GM21576 (cell line): ENCODE results near the gene SNAI1.
"Not testable (repeated sequence)": the region's sequence is repeated elsewhere in the genome, so short reads cannot be mapped to it uniquely, and the experiment has no call there.

Experiments
- ATAC-seq: cut with Tn5 transposase; IDR thresholded peaks from one replicate; pipeline ENCODE4 v1.9.1; 2021; ENCODE audit warnings: mild to moderate bottlenecking, moderate library complexity; ENCODE audit not compliant: unreplicated experiment

Gene SNAI1

DNA sequence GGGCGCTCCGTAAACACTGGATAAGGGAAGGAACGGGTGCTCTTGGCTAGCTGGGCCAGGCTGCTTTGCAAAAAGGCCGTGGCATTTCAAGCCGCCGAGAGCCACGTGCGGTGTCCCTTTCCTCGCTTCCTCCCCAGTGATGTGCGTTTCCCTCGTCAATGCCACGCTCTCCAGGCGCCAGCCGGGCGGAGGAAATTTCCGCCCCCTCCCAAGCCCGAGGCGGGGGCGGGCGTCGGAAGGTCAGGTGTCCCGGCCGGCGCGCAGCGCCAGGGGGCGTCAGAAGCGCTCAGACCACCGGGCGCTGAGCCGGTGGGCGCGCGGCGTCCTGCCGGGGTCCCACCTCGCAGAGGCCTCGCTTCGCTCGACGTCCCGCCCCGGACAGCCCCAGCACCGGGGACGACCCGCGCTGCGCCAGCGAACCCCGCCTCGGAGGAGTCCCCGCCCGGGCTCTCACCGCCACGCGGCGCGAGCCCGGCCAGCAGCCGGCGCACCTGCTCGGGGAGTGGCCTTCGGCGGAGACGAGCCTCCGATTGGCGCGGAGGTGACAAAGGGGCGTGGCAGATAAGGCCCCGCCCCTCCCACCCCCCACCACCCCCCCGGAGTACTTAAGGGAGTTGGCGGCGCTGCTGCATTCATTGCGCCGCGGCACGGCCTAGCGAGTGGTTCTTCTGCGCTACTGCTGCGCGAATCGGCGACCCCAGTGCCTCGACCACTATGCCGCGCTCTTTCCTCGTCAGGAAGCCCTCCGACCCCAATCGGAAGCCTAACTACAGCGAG, at the start of gene SNAI1:
Gene SNAI1 (plus strand): TSS at position 635 of the 777 bp plus-strand sequence. CDS start 80 bp downstream, at position 715.
- peak; percentile 74 for ATAC-seq

DNA sequence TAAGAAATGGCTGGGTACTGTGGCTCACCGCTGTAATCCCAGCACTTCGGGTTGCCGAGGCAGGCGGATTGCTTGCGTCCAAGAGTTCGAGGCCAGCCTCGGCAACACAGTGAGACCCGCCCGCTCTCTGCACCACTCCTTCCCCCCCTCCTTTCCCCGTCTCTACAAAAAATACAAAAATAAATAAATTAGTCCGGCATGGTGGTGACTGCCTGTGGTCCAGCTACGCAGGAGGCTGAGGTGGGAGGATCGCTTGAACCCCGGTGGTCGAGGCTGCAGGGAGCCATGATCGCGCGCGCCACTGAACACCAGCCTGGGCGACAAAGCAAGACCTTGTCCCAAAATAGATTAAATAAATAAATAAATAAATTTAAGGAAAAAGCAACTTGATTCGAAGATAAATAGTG, 47.0 kb upstream of the SNAI1 start:
- ATAC-seq = no peak

DNA sequence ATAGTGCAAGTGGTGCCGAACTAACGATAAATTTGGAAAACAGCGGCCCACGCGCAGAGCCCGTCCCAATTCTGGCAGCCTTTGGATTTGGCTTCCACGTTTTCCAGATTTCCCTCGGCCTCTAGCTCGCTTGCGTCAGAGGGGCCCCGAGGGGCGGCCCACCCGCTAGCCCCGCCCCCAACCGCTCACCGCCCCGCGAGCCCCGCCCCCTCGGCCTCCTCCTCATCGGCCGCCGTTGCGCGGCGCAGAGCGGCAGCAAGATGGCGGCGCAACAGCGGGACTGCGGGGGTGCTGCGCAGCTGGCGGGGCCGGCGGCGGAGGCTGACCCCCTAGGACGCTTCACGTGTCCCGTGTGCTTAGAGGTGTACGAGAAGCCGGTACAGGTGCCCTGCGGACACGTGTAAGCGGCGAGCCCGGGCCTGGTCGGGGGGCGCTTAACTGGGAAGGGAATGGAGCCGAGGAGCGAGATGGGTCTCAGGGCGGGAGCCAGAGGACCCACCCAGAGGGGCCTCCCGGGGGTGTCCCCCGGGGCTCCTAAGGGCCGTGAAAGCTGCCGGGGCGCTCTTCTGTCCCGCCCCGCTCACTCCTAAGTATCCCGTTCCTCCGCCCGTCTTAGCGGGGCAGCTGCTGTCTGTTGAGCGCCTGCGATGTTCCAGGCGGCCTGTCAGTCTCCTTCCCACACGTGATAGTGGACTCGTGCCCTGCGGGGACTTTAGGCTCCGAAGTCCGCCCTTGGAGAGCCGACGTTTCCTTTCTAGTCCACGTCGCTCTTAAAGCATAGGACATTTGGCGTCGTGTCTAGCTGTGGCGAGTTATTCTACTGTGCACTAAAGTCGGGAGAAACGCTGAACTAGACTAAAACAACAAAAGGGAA, 46.4 kb upstream of the SNAI1 start, which contains the start of gene RNF114:
Gene RNF114 (plus strand): TSS at position 245 of the 874 bp plus-strand sequence. CDS start 16 bp downstream, at position 261.
- peak; percentile 65 for ATAC-seq

DNA sequence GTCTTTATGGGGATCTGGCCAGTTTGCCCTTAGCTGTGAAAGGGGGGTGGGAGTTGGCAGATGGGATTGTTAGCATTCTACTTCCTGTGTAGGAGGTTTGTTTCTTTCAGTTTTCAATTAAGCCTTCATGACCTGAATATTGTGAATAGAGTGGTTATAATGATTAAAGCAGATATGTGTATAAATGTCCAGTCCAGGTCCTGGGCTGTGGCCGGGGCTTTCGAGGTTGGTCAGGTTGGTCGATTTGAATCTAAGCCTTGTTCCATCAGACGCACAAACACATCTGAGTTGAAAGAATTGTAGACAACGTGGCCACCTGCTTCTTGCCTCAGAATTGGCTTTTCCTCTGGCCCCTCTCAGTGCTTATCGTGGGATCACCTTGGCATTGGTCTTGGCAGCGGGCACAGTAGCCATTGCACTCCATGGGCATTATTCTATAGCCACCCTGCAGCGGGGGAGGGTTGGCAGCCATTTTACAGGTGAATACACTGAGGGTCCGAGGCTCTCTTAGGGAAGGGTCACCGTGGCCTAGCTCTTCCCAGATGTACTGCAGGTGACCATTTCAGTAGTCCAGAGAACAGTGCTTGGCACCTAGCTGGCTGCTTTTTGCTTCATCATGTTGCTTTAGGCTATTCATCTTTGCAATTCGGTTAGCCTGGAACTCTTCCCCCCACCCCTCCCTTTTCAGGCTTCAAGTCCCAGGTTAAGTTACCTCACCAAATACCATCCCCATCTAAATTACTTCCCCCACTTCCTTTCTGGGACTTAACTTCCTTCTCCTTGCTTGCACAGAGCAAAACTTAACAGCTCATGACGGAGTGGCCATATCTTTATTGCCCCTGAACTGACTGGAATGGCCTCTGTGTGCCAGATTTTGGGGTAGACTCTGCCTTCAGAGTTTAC, 45.5 kb upstream of the SNAI1 start:
- ATAC-seq = peak; percentile 4

DNA sequence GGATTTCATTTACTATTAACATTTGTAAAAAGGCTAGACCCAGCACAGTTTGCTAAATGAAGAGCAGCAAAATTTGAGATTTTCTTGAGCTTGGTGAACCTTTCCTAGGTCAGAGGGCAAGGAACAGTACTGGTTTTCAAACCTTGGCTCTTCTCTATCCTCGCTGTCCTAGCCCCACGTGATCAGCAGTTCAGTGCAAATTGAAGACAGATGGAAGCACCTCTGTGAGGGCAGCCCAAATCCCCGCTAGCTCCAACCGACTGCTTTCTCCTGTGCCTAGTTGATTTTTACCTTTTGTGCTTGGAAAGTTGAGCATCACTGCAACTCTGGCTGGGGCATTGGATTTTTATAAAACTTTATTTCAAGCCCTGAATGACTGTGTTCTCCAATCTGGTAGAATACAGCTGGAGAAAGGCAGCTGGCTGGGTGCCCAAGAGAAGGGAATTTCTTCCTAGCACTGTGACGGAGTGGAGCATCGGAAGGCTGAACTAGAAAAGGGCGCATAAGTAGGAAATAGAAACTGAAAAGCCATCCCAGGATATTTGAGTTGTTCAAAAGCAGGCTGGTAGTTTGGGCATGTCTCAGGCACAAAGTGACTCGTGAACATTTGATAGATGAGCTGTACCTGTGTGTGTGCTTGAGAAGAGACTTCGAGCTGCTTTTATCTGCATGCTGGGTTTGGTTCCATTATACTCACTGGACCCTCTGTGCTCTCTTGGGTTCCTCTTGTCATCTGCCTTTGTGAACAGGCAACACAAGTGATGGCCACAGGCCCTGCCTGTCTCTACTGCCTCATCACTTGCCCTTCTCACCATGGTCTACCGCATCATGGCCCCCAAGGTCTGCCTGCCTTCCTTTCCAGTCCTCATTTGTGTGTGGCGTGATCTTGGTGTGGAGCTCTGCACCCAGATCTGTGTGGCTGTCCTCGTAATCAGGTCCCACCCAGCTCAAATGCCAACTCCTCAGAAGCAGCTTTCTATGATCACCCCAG, 44.3 kb upstream of the SNAI1 start:
- ATAC-seq = no peak

DNA sequence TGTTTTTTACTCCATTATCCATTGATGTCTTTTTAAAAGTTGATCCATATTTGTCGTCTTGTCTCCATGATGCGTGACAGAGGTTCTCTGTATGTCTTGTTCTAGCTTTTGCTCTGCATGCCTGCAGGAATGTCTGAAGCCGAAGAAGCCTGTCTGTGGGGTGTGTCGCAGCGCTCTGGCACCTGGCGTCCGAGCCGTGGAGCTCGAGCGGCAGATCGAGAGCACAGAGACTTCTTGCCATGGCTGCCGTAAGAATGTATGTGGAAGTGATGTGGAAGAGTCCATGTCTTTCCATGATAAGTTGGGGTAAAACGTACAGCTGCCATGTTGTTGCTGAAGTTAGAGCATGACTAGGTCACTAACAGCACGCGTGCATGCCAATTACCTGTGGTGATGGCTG, 41.3 kb upstream of the SNAI1 start:
- ATAC-seq = no peak

DNA sequence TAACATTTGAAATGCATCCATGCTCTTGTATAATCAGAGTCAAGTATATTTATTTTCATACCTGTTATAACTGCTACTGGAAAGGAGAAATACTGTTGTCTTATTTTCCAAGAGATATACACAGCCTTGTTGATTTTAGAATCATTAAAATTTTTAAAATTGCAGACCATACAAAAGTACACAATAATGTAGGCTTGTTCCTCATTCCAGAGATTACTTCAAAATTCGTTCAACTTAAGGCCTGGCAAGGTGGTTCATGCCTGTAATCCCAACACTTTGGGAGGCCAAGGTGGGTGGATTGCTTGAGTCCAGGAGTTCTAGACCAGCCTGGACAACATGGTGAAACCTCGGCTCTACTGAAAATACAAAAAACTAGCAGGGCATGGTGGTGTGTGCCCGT, 40.5 kb upstream of the SNAI1 start:
- no peak for ATAC-seq

DNA sequence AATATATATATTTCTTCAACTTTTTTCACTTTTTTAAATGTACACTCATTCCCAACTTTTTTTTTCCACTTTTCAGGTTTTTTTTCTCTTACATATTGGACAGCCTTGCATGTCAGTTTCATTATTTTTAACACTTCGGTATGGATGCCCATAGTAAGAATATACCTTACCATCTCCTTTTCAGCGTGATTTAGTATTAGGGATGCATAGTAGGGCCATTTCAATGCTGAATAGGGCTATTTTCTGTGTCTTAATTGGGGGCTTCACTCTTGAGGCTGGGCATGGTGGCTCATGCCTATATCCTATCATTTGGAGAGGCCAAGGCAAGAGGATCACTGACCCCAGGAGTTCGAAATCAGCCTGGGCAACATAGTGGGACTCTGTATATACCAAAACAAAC, 39.8 kb upstream of the SNAI1 start:
- no peak for ATAC-seq

DNA sequence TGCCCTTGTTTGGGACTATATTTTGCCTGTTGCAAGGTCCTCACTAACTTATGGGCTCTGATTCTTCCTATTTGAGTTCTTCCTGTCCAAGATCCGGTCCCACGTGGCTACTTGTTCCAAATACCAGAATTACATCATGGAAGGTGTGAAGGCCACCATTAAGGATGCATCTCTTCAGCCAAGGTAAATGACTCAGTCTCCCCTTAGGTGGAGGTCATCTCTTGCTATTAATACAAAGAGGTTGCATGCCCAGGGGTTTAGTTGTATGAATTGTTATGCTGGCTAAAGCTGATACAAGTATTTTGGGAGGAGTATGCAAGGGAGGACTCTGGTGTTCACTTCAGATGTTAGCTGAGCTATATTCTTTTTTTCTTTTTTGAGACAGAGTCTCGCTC, 37.5 kb upstream of the SNAI1 start:
- ATAC-seq = no peak

DNA sequence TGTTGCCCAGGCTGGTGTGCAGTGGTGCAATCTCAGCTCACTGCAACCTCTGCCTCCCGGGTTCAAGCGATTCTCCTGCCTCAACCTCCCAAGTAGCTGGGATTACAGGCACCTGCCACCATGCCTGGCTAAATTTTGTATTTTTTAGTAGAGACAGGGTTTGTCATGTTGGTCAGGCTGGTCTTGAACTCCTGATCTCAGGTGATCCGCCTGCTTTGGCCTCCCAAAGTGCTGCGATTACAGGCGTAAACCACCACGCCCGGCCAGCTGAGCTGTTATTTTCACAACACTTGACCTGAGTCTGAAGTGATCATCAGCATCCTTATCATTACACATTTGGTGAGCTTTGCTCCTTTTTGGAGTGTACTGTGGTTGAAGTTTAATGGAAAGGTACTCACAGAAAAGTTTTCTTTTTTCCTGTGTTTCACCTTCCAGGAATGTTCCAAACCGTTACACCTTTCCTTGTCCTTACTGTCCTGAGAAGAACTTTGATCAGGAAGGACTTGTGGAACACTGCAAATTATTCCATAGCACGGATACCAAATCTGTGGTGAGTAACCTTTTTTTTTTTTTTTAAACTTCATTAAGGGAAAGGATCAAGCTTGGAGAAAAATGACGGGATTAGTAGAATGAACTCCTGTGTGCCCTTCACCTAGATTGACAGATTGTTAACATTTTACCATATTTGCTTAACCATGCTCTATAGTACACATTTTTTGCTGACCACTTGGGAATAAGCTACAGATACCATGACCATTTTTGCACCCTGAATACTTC, 36.9 kb upstream of the SNAI1 start:
- ATAC-seq = no peak

DNA sequence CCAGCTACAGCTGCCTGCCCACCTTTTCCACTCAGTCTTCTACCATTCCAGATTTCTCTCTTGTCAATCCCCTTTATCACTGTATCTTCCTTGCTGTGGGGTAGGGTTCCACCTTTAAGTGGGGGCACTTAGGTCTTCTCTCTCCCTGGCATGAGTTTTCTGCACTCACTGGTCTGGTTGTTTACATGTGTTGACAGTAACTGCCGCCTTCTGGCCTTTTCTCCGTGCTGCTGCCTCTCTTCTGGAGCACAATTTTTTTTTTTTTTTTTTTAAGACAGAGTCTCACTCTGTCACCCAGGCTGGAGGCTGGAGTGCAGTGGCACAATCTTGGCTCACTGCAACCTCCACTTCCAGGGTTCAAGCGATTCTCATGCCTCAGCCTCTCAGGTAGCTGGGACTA, 34.6 kb upstream of the SNAI1 start:
- no peak for ATAC-seq

DNA sequence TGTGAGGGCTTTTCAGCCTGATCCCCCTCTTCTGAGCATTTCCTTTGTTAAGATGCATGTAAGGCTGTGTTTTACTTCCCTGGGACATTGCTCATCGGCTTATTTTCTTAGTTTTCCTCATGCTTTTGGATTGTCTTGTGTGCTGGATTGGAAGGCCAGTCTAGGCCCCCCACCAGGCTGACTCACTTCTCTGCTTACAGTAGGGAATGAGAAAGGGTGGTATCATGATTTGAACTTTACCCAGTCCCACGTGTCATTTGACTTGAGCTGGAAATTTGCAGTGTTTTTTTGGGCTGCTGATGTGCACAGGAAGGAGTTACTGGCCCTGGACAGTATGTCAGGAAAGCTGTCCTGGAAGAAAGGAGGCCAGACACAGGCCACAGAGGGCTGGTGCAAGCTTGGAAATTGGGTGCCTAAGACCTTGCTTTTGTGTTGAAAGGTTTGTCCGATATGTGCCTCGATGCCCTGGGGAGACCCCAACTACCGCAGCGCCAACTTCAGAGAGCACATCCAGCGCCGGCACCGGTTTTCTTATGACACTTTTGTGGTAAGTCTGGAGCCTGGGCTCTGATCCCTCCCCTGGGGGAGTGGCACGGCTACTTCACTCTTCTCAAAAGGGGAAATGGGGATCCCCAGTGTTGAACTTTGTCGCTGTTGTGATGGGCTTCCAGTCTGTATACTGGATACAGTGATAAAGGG, 33.8 kb upstream of the SNAI1 start:
- no peak for ATAC-seq

DNA sequence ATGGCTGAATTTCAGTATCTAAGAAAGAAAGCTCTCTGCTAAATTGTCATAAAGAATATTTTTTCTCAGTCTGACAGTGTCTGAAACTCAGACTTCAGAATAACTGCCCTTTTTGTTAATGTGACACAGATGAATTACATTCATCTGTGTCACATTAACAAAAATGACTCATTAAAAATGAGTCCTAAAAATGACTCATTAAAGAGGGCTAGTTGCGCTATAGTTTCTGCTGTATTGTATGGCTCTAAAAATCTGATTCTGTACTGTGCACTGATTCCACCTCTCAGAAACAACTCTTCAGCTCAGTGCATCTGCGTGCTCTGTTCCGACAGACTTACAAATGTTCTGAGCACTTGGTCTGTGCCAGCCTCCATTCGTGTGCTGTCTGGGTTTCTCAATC, 31.6 kb upstream of the SNAI1 start:
- no peak for ATAC-seq

DNA sequence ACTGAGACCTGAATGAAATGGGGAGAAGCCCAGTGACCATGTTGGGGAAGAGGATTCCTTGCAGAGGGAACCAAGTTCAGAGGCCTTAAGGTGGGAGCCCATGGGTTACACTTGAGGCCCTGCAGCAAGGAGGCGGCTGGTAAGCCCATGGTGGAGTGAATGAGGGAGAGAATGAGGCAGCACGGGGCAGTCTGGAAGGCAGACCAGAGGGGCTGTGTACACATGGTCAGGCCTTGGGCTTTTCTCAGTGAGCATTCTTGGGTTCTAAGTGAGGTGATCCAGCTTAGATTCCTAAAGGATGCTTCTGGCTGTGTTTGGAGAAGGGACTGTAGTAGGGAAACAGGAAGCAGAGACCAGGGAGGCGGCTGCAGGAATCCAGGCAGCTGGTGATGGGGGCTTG, 27.6 kb upstream of the SNAI1 start:
- no peak for ATAC-seq

DNA sequence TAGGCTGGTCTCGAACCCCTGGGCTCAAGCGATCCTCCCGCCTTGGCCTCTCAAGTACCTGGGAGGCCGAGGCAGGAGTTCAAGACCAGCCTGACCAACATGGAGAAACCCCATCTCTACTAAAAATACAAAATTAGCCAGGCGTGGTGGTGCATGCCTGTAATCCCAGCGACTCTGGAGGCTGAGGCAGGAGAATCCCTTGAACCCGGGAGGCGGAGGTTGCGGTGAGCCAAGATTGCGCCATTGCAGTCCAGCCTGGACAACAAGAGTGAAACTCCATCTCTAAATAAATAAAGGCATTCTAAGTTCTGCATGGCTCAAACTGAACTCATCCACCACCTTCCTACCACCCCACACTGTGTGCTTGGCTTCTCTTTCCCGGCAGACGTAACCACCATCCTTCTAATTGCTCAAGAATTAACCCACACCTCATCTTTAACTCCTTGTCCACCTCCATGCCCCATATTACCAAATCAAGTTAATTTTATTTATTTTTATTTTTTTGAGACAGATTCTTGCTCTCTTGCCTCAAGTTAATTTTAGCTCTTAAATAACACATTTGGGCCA, 26.9 kb upstream of the SNAI1 start:
- ATAC-seq = not testable (repeated sequence)

DNA sequence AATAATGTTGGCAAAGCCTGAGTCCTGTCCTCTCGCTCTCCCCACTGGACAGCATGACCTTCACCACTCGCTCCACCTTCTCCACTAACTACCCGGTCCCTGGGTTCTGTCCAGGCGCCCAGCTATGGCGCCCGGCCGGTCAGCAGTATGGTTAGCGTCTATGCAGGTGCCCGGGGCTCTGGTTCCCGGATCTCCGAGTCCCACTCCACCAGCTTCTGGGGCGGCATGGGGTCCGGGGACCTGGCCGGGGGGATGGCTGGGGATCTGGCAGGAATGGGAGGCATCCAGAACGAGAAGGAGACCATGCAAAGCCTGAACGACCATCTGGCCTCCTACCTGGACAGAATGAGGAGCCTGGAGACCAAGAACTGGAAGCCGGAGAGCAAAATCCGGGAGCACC, 26.1 kb upstream of the SNAI1 start:
- ATAC-seq = no peak

DNA sequence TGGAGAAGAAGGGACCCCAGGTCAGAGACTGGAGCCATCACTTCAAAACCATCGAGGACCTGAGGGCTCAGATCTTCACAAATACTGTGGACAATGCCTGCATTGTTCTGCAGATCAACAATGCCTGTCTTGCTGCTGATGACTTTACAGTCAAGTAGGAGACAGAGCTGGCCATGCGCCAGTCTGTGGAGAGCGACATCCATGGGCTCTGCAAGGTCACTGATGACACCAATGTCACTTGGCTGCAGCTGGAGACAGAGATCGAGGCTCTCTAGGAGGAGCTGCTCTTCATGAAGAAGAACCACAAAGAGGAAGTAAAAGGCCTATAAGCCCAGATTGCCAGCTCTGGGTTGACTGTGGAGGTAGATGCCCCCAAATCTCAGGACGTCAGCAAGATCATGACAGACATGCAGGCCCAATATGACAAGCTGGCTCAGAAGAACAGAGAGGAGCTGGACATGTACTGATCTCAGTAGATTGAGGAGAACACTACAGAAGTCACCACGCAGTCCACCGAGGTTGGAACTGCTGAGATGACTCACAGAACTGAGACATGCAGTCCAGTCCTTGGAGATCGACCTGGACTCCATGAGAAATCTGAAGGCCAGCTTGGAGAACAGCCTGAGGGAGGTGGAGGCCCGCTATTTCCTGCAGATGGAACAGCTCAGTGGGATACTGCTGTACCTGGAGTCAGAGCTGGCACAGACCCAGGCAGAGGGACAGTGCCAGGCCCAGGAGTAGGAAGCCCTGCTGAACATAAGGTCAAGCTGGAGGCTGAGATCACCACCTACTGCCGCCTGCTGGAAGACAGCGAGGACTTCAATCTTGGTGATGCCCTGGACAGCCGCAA, 25.5 kb upstream of the SNAI1 start:
- not testable (repeated sequence) for ATAC-seq
